ENCODE results near the gene SNAPC3. TPM values are rescaled to one million over a fixed set of nuclear protein-coding genes. Genes with fewer than 3 reads are reported as not detected.

SNAPC3 gene
- total and polyA plus RNA-seq, 3 donors from 2014 or later, result 74.2 to 115 (median 105) TPM

DNA sequence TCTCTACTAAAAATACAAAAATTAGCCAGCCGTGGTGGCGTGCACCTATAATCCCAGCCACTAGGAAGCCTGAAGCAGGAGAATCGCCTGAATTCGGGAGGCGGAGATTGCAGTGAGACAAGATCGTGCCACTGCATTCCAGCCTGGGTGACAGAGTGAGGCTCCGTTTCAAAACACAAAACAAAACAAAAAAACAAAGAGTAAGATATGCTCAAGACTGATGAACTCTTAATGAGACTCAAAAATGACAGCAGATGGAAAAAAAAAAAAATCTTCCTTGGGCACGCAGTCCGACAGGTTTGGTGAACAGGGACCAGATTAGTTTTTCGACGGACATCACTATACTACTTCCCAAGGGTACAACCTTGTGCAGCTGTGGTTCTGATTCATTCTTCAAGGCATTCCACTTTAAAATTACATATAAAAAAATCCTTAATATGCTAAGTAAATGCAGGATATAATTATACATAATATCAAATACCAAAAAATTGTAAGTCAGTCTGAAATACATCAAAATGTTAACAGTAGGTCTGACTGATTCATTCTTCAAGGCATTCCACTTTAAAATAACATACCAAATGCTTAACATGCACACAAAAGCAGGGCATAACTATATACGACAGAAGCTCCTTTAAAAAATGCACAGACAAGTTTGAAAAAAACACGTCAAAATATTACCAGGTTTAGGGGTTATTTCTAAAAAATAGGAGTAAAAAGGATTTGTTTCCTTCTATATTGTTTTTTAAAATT is 75.7 kb downstream of the SNAPC3 start:
- no peak for DNase-seq
- 92 to 96% methylated on average over 13 of the region's 13 CpGs for WGBS, 2 donors
- H3K4me1 ChIP-seq, result no peaks in the 10 kb centered on the region
- H3K36me3 ChIP-seq (ENCODE audit: low read depth, missing control alignments), result no peaks in the 10 kb centered on the region
- no peak overlapping the region for H3K27ac ChIP-seq
- no peaks in the 10 kb centered on the region for H3K27me3 ChIP-seq
- no peak overlapping the region for H3K4me3 ChIP-seq
- no peaks in the 10 kb centered on the region for H3K9me3 ChIP-seq
- TF ChIP-seq POLR2A (IDR thresholded peaks at IDR 0.05), result no peak
- TF ChIP-seq, protein P1, sequence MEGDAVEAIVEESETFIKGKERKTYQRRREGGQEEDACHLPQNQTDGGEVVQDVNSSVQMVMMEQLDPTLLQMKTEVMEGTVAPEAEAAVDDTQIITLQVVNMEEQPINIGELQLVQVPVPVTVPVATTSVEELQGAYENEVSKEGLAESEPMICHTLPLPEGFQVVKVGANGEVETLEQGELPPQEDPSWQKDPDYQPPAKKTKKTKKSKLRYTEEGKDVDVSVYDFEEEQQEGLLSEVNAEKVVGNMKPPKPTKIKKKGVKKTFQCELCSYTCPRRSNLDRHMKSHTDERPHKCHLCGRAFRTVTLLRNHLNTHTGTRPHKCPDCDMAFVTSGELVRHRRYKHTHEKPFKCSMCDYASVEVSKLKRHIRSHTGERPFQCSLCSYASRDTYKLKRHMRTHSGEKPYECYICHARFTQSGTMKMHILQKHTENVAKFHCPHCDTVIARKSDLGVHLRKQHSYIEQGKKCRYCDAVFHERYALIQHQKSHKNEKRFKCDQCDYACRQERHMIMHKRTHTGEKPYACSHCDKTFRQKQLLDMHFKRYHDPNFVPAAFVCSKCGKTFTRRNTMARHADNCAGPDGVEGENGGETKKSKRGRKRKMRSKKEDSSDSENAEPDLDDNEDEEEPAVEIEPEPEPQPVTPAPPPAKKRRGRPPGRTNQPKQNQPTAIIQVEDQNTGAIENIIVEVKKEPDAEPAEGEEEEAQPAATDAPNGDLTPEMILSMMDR (IDR thresholded peaks at IDR 0.05), result no peak
- intact Hi-C loops (cut with DNase I; ENCODE audit: low total_unique reads), result no loop called here

DNA sequence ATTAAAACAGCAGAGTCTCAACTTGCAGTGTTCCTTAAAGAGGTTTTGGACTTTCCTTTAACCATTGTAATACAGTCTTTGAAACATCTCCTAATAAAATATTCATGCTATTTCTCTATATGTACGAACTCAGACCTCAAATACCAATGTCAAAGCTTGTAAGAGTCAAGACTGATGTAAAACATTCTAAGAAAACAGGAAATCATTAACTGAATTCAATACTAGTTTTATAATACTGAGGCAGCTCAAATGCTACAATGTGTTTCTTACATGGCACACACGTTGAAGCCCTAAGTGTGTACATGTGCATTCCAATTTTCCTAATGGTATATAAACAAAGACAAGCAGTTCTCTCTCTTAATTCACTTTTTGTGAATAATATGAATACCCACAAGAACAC is 76.5 kb downstream of the SNAPC3 start:
- H3K4me1 ChIP-seq, result no peaks in the 10 kb centered on the region
- intact Hi-C loops (cut with DNase I; ENCODE audit: low total_unique reads), result no loop called here

DNA sequence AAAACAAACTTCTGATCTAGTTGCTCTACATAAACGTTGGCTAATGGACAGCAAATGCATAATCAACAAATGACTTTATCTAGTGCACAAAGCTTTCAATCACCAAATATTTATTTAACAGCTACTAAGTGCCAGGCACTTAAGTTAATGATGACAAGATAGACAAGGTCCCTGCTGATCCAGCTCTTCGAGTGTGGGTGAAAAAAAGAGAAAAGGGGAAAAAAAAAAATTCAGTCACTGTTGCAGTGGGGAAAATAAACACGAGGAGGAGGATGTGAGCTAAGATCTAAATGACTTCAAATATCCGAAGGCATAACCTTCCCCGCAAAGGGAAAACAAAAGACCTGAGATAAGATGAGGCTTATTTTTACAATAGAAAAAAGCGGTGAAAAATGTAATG is 78.5 kb downstream of the SNAPC3 start:
- H3K9me3 ChIP-seq, result no peaks in the 10 kb centered on the region
- WGBS, 2 donors, result 57 to 64% methylated on average over 6 of the region's 6 CpGs
- H3K4me3 ChIP-seq, result no peak overlapping the region
- H3K27me3 ChIP-seq, result no peaks in the 10 kb centered on the region
- no peaks in the 10 kb centered on the region for H3K4me1 ChIP-seq
- TF ChIP-seq, protein P1 (IDR thresholded peaks at IDR 0.05), result no peak
- TF ChIP-seq POLR2A (IDR thresholded peaks at IDR 0.05), result no peak
- DNase-seq, result no peak
- intact Hi-C loops (cut with DNase I; ENCODE audit: low total_unique reads), result no loop called here
- no peak overlapping the region for H3K27ac ChIP-seq
- no peaks in the 10 kb centered on the region for H3K36me3 ChIP-seq (ENCODE audit: low read depth, missing control alignments)

More for the DNA sequence above, 76.5 kb downstream of the SNAPC3 start:
- H3K27ac ChIP-seq, result no peak overlapping the region
- no peaks in the 10 kb centered on the region for H3K9me3 ChIP-seq
- DNase-seq, result no peak
- TF ChIP-seq, protein P1 (IDR thresholded peaks at IDR 0.05), result no peak
- no peak for TF ChIP-seq POLR2A (IDR thresholded peaks at IDR 0.05)
- H3K36me3 ChIP-seq (ENCODE audit: low read depth, missing control alignments), result no peaks in the 10 kb centered on the region
- no peak overlapping the region for H3K4me3 ChIP-seq
- WGBS, 2 donors, result 57 to 70% methylated on average over 2 of the region's 2 CpGs
- H3K27me3 ChIP-seq, result no peaks in the 10 kb centered on the region

DNA sequence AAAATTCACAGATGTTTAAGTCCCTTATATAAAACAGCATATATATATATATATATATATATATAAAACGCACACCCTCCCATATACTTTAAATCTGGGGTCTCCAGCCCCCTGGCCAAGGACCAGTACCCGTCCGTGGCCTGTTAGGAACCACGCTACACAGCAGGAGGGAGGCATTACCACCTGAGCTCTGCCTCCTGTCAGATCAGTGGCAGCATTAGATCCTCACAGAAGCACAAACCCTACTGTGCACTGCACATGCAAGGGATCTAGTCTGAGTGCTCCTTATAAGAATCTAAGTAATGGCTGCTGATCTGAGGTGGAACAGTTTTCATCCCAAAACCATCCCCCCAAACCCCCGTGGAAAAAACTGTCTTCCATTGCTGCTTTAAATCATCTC is 79.1 kb downstream of the SNAPC3 start:
- H3K4me3 ChIP-seq, result no peak overlapping the region
- no peak for DNase-seq
- TF ChIP-seq, protein P1 (IDR thresholded peaks at IDR 0.05), result no peak
- TF ChIP-seq POLR2A (IDR thresholded peaks at IDR 0.05), result no peak
- H3K27ac ChIP-seq, result no peak overlapping the region
- H3K4me1 ChIP-seq, result no peaks in the 10 kb centered on the region
- intact Hi-C loops (cut with DNase I; ENCODE audit: low total_unique reads), result no loop called here
- H3K36me3 ChIP-seq (ENCODE audit: low read depth, missing control alignments), result peaks cover 4% of the 10 kb centered on the region
- WGBS, 2 donors, result 88 to 91% methylated on average over 5 of the region's 5 CpGs
- H3K27me3 ChIP-seq, result no peaks in the 10 kb centered on the region
- no peaks in the 10 kb centered on the region for H3K9me3 ChIP-seq

DNA sequence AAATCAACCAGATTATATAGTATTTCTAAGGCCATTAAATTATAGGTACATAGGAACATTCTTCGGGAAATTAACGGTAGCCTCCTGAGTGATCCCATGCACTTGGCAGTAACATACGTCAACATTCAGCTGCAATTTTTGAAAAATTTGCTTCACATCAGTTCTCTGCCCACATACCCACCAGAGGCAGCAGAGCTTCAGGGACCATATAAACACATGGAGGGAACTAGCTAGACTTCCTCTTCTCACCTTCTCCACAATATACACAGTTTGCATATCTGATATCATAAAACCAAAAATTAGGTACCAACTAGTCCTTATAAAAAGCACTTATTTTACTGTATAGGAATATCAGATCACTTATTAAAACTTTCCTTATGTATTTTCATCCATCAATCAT is 83.2 kb downstream of the SNAPC3 start:
- peaks cover 4% of the 10 kb centered on the region for H3K36me3 ChIP-seq (ENCODE audit: low read depth, missing control alignments)
- no peak for TF ChIP-seq POLR2A (IDR thresholded peaks at IDR 0.05)
- TF ChIP-seq, protein P1 (IDR thresholded peaks at IDR 0.05), result no peak
- WGBS, 2 donors, result 92 to 94% methylated on average over 3 of the region's 3 CpGs

More for the DNA sequence above, 83.2 kb downstream of the SNAPC3 start:
- DNase-seq, result no peak
- Histone ChIP-seq H3K9me3 (no peaks in the 10 kb centered on the region), H3K4me3 (no peak overlapping the region), H3K27me3 (no peaks in the 10 kb centered on the region), H3K27ac (no peak overlapping the region), H3K4me1 (peaks cover 15% of the 10 kb centered on the region)
- intact Hi-C loops (cut with DNase I; ENCODE audit: low total_unique reads), result no loop called here
